ENCODE measurements around the gene MPP1.

The MPP1 gene

DNA sequence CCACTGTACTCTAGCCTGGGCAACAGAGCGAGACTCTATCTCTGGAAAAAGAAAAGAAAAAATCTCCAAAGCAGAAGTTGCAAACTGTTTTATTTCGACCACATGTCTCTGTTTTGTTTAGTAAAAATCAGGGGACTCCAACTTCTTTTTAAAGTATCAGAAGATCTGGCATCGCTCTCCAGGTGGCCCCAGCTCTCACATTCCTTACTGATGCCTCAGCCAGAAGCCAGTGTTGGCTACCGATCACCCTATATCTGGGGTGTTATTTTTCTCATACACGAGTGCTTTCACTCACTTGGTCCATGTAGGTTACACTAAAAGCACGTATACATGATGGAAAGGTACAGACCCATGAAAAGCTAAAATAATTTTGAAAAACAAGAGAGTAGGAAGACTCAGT lies 8.3 kb downstream of the MPP1 start:
- no peaks in the 10 kb centered on the region for H3K9me3 ChIP-seq

DNA sequence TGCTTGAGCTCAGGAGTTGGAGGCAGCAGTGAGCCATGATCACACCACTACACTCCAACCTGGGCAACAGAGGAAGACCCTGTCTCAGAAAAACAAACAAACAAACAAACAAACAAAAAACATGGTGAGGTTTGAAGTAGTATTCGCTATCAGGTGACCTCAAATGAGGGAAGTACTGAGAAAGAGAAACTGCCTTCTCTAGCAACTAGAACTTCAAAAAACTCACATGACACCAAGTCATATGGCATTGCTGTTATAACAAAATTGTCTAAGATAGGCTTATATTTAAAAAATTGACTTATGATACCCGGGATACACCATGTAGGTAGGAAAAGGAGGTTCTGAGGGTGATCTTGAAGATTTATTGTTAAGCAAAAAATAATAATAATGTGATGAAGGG lies 10.3 kb downstream of the MPP1 start:
- no peaks in the 10 kb centered on the region for H3K36me3 ChIP-seq
- no peak overlapping the region for H3K4me3 ChIP-seq (ENCODE audit: low read depth, low read length)
- H3K4me1 ChIP-seq, result peaks cover 7% of the 10 kb centered on the region; the same call in 1 of the 2 replicates
- no peaks in the 10 kb centered on the region for H3K9me3 ChIP-seq
- no peaks in the 10 kb centered on the region for H3K27me3 ChIP-seq
- TF ChIP-seq, protein P1, sequence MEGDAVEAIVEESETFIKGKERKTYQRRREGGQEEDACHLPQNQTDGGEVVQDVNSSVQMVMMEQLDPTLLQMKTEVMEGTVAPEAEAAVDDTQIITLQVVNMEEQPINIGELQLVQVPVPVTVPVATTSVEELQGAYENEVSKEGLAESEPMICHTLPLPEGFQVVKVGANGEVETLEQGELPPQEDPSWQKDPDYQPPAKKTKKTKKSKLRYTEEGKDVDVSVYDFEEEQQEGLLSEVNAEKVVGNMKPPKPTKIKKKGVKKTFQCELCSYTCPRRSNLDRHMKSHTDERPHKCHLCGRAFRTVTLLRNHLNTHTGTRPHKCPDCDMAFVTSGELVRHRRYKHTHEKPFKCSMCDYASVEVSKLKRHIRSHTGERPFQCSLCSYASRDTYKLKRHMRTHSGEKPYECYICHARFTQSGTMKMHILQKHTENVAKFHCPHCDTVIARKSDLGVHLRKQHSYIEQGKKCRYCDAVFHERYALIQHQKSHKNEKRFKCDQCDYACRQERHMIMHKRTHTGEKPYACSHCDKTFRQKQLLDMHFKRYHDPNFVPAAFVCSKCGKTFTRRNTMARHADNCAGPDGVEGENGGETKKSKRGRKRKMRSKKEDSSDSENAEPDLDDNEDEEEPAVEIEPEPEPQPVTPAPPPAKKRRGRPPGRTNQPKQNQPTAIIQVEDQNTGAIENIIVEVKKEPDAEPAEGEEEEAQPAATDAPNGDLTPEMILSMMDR (IDR thresholded peaks at IDR 0.05; ENCODE audit: low read depth, low read length), result no peak
- no peak for DNase-seq

More for the DNA sequence above, 8.3 kb downstream of the MPP1 start:
- TF ChIP-seq, protein P1 (IDR thresholded peaks at IDR 0.05; ENCODE audit: low read depth, low read length), result no peak
- no peaks in the 10 kb centered on the region for H3K36me3 ChIP-seq
- H3K27me3 ChIP-seq, result no peaks in the 10 kb centered on the region
- no peak for DNase-seq
- H3K4me1 ChIP-seq, result peaks cover 13% of the 10 kb centered on the region
- no peak overlapping the region for H3K4me3 ChIP-seq (ENCODE audit: low read depth, low read length)

- Histone ChIP-seq H3K4me3 (ENCODE audit: low read depth, low read length) (no peak overlapping the region), H3K36me3 (no peaks in the 10 kb centered on the region), H3K4me1 (no peaks in the 10 kb centered on the region), H3K9me3 (no peaks in the 10 kb centered on the region), H3K27me3 (no peaks in the 10 kb centered on the region)
- TF ChIP-seq, protein P1 (IDR thresholded peaks at IDR 0.05; ENCODE audit: low read depth, low read length), result no peak
- no peak for DNase-seq
Measured at GRCh38 chrX:154793084-154793795, 12.0 kb downstream of the MPP1 start.

DNA sequence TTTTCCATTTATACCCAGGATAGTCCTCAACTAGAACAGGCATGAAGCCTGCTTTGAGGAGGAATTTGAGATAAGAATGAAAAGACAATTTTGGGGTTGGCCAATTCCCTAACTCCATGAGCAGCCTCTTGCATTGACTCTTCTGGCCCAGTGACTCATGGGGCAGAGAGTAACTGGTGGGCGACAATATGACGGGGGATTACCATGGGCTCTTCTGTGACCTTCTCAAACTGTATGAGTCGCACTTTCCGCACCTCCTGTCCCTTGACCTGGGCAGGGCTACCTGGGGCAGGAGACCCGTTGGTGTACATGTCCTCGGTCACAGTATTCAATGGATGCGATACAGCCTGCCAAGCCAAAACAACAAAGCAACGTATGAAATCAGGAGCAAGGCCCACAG lies 13.3 kb downstream of the MPP1 start:
- Histone ChIP-seq H3K9me3 (no peaks in the 10 kb centered on the region), H3K4me1 (no peaks in the 10 kb centered on the region), H3K36me3 (no peaks in the 10 kb centered on the region), H3K27me3 (no peaks in the 10 kb centered on the region), H3K4me3 (ENCODE audit: low read depth, low read length) (no peak overlapping the region)
- DNase-seq, result no peak
- TF ChIP-seq, protein P1 (IDR thresholded peaks at IDR 0.05; ENCODE audit: low read depth, low read length), result no peak

DNA sequence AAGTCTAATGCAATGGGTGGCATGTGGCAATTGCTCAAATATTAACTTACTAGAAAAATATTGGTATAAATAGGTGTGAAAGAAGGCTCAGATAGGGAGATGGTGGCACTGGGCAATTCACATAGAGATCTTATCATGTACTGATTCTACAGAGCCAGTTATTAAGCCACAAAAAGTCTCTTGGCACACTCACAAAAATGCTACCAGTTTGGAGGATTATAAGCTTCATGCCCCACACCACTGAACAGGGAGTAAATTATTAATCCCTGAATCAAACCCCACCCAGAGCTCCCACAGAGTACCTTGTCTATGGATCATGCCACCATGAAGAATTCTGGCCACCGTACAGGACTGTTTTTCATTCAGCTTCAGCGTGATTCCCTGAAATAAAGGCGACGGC lies 13.8 kb downstream of the MPP1 start:
- Histone ChIP-seq H3K4me1 (no peaks in the 10 kb centered on the region), H3K4me3 (ENCODE audit: low read depth, low read length) (no peak overlapping the region), H3K9me3 (no peaks in the 10 kb centered on the region), H3K36me3 (no peaks in the 10 kb centered on the region), H3K27me3 (no peaks in the 10 kb centered on the region)
- DNase-seq, result no peak
- TF ChIP-seq, protein P1 (IDR thresholded peaks at IDR 0.05; ENCODE audit: low read depth, low read length), result no peak

GRCh38 chrX:154785716-154786115 lies 19.6 kb downstream of the MPP1 start:
- H3K4me3 ChIP-seq (ENCODE audit: low read depth, low read length), result no peak overlapping the region
- H3K36me3 ChIP-seq, result no peaks in the 10 kb centered on the region
- H3K27me3 ChIP-seq, result no peaks in the 10 kb centered on the region
- H3K4me1 ChIP-seq, result no peaks in the 10 kb centered on the region
- DNase-seq, result no peak
- H3K9me3 ChIP-seq, result no peaks in the 10 kb centered on the region
- TF ChIP-seq, protein P1 (IDR thresholded peaks at IDR 0.05; ENCODE audit: low read depth, low read length), result no peak

All from BE2C (cell line).